WTC11 (cell line): ENCODE measurements around the gene APOBEC3G. TPM values are rescaled to one million over a fixed set of nuclear protein-coding genes. Genes with fewer than 3 reads are reported as not detected.

Experiments
- ATAC-seq: fragments of 200-7000 bp; cut with Tn5 transposase; 2 replicates; pipeline ENCODE4 v1.10.0; 2021; ENCODE audit warnings: mild to moderate bottlenecking, moderate library complexity
- CTCF ChIA-PET: fragments of 300-600 bp; sonication (Branson Sonifier 250); formaldehyde crosslinking; loops from one replicate; lab custom pipeline; 2021; ENCODE audit warnings: antibody characterized with exemption; lab: Charles Lee
- POLR2A ChIA-PET: fragments of 350-600 bp; sonication (Branson Sonifier 250); formaldehyde crosslinking; loops from one replicate; lab custom pipeline; 2021; ENCODE audit warnings: antibody characterized with exemption; lab: Charles Lee
- DNase-seq: peaks from one replicate; pipeline ENCODE4 v3.0.0; 2021; ENCODE audit warnings: low spot score
- H3K27ac Mint-ChIP-seq: 2 replicates; pipeline ENCODE4 v1.8.0; 2021; ENCODE audit warnings: mixed read lengths
- H3K27me3 Mint-ChIP-seq: 2 replicates; pipeline ENCODE4 v1.8.0; 2021; ENCODE audit warnings: low read depth, mild to moderate bottlenecking, moderate library complexity, mixed read lengths
- H3K36me3 Mint-ChIP-seq: 2 replicates; pipeline ENCODE4 v1.8.0; 2021; ENCODE audit warnings: mixed read lengths
- H3K4me1 Mint-ChIP-seq: 2 replicates; pipeline ENCODE4 v1.8.0; 2022; ENCODE audit warnings: mixed read lengths
- H3K4me3 Mint-ChIP-seq: 2 replicates; pipeline ENCODE4 v1.8.0; 2021; ENCODE audit warnings: mild to moderate bottlenecking, moderate library complexity, mixed read lengths
- H3K9me3 Mint-ChIP-seq: 2 replicates; pipeline ENCODE4 v1.8.0; 2021; ENCODE audit warnings: mixed read lengths
- E2F5 ChIP-seq: sonication (generic); formaldehyde crosslinking; IDR thresholded peaks from 2 replicates; pipeline ENCODE4 v1.8.1; 2022; ENCODE audit warnings: mild to moderate bottlenecking, moderate library complexity, missing genetic modification reagents
- EMX1 ChIP-seq: fragments of 250-450 bp; sonication (Bioruptor Pico); IDR thresholded peaks from 2 replicates; pipeline ENCODE4 v1.8.0; 2021; ENCODE audit warnings: mild to moderate bottlenecking
- FOXJ3 ChIP-seq: sonication (generic); formaldehyde crosslinking; IDR thresholded peaks from 2 replicates; pipeline ENCODE4 v1.9.0; 2021; ENCODE audit warnings: missing genetic modification reagents, mild to moderate bottlenecking, borderline replicate concordance
- GTF2I ChIP-seq: fragments of 250-450 bp; sonication (Bioruptor Pico); conservative IDR thresholded peaks from 2 replicates; pipeline ENCODE4 v1.4.0; 2021; ENCODE audit warnings: mild to moderate bottlenecking
- IRF1 ChIP-seq: sonication (generic); formaldehyde crosslinking; IDR thresholded peaks from 2 replicates; pipeline ENCODE4 v1.8.0; 2023; ENCODE audit warnings: missing genetic modification reagents
- JUN ChIP-seq: sonication (generic); formaldehyde crosslinking; IDR thresholded peaks from 2 replicates; pipeline ENCODE4 v1.8.0; 2023; ENCODE audit warnings: mild to moderate bottlenecking, missing genetic modification reagents
- MLX ChIP-seq: sonication (generic); formaldehyde crosslinking; IDR thresholded peaks from 2 replicates; pipeline ENCODE4 v1.8.1; 2023; ENCODE audit warnings: mild to moderate bottlenecking, missing genetic modification reagents, moderate library complexity
- MYBL2 ChIP-seq: sonication (generic); formaldehyde crosslinking; IDR thresholded peaks from 2 replicates; pipeline ENCODE4 v1.8.1; 2023; ENCODE audit warnings: mild to moderate bottlenecking, moderate library complexity, missing genetic modification reagents
- NFATC4 ChIP-seq: fragments of 250-450 bp; sonication (Bioruptor Pico); IDR thresholded peaks from 2 replicates; pipeline ENCODE4 v1.9.0; 2021; ENCODE audit warnings: mild to moderate bottlenecking
- NR3C1 ChIP-seq: sonication (generic); formaldehyde crosslinking; conservative IDR thresholded peaks from 2 replicates; pipeline ENCODE4 v1.8.1; 2023; ENCODE audit warnings: low read depth, mild to moderate bottlenecking, missing genetic modification reagents
- STAT6 ChIP-seq: sonication (generic); formaldehyde crosslinking; conservative IDR thresholded peaks from 2 replicates; pipeline ENCODE4 v1.8.1; 2023; ENCODE audit warnings: mild to moderate bottlenecking, low read depth, missing genetic modification reagents, moderate library complexity
- TP53 ChIP-seq: sonication (generic); formaldehyde crosslinking; IDR thresholded peaks from 2 replicates; pipeline ENCODE4 v1.8.1; 2023; ENCODE audit warnings: mild to moderate bottlenecking, missing genetic modification reagents
- ZBTB21 ChIP-seq: sonication (generic); formaldehyde crosslinking; IDR thresholded peaks from 2 replicates; pipeline ENCODE4 v1.8.1; 2023; ENCODE audit warnings: mild to moderate bottlenecking, missing genetic modification reagents, borderline replicate concordance
- ZBTB43 ChIP-seq: sonication (generic); formaldehyde crosslinking; IDR thresholded peaks from 2 replicates; pipeline ENCODE4 v1.8.1; 2023; ENCODE audit warnings: mild to moderate bottlenecking, missing genetic modification reagents
- ZNF138 ChIP-seq: sonication (generic); formaldehyde crosslinking; conservative IDR thresholded peaks from 2 replicates; pipeline ENCODE4 v1.8.1; 2022; ENCODE audit warnings: mild to moderate bottlenecking, moderate library complexity, missing genetic modification reagents
- ZNF232 ChIP-seq: sonication (generic); formaldehyde crosslinking; IDR thresholded peaks from 2 replicates; pipeline ENCODE4 v1.8.0; 2022; ENCODE audit warnings: mild to moderate bottlenecking, missing genetic modification reagents
- ZNF532 ChIP-seq: fragments of 250-450 bp; sonication (Bioruptor Pico); IDR thresholded peaks from 2 replicates; pipeline ENCODE4 v1.9.0; 2021; ENCODE audit warnings: mild to moderate bottlenecking, borderline replicate concordance
- total RNA-seq: library from RNA; stranded (reverse); gene quantifications from 3 replicates; pipeline ENCODE4 v1.2.3, GENCODE V29; 2021

APOBEC3G gene
- total RNA-seq, 1 experiment from 2014 or later: 1.8 TPM

GRCh38 chr22:39098576-39098975, 21.5 kb downstream of the APOBEC3G start:
- no peak overlapping the region for H3K27ac Mint-ChIP-seq
- DNase-seq: no peak
- H3K4me3 Mint-ChIP-seq: no peak overlapping the region
- POLR2A ChIA-PET: interaction anchor here (0.6 to 0.8 kb wide), 2 partner anchors 28 to 138 kb away, joined by 3 to 6 read pairs; no protein-coding TSS in a partner anchor
- H3K9me3 Mint-ChIP-seq: no peaks in the 10 kb centered on the region
- TF ChIP-seq ZBTB43 (CRISPR knock-in tag): no peak
- TF ChIP-seq TP53: no peak
- no peak for TF ChIP-seq FOXJ3 (CRISPR knock-in tag)
- no peak for TF ChIP-seq NFATC4
- no peak for TF ChIP-seq ZNF138
- no peak for TF ChIP-seq MLX (CRISPR knock-in tag)
- TF ChIP-seq ZNF232 (CRISPR knock-in tag): no peak
- no peak for TF ChIP-seq ZBTB21
- no peak for TF ChIP-seq IRF1 (CRISPR knock-in tag)
- no peak for TF ChIP-seq JUN (CRISPR knock-in tag)
- no peak for TF ChIP-seq STAT6 (CRISPR knock-in tag)
- TF ChIP-seq EMX1 (CRISPR knock-in tag): no peak
- no peak for TF ChIP-seq E2F5
- TF ChIP-seq GTF2I (CRISPR knock-in tag): no peak
- TF ChIP-seq, all 79 proteins: peak for 0
- Mint-ChIP-seq H3K36me3 (no peaks in the 10 kb centered on the region), H3K4me1 (peaks cover 45% of the 10 kb centered on the region), H3K27me3 (no peaks in the 10 kb centered on the region)
- CTCF ChIA-PET: interaction anchor here (1.0 to 1.7 kb wide), 4 partner anchors 16 to 91 kb away, joined by 3 to 11 read pairs (median 7); no protein-coding TSS in a partner anchor
- ATAC-seq: no peak

GRCh38 chr22:39101226-39101625, 24.2 kb downstream of the APOBEC3G start:
- CTCF ChIA-PET: interaction anchor here (0.6 to 1.6 kb wide), 3 partner anchors 34 to 244 kb away, joined by 3 to 7 read pairs (median 3); no protein-coding TSS in a partner anchor
- ATAC-seq: no peak
- TF ChIP-seq NR3C1: no peak
- no peak for TF ChIP-seq ZNF138
- no peak for TF ChIP-seq IRF1 (CRISPR knock-in tag)
- no peak for TF ChIP-seq JUN (CRISPR knock-in tag)
- TF ChIP-seq MYBL2 (CRISPR knock-in tag): no peak
- TF ChIP-seq ZNF532 (CRISPR knock-in tag): no peak
- TF ChIP-seq, all 79 proteins: peak for 0
- Mint-ChIP-seq H3K4me3 (peak overlapping the region; percentile 14; the same call in 1 of the 2 replicates), H3K4me1 (peaks cover 40% of the 10 kb centered on the region), H3K27me3 (no peaks in the 10 kb centered on the region), H3K9me3 (no peaks in the 10 kb centered on the region), H3K36me3 (no peaks in the 10 kb centered on the region), H3K27ac (peak overlapping the region; percentile 80)
- POLR2A ChIA-PET: no interaction called here
- no peak for DNase-seq
